Fibroblast of pulmonary artery (primary cell): ENCODE data around the gene SH3RF2.
"Not testable (repeated sequence)": the region's sequence is repeated elsewhere in the genome, so short reads cannot be mapped to it uniquely, and the experiment has no call there.

Experiments used
- DNase-seq: peaks from one replicate; pipeline ENCODE4 v3.0.0-alpha.2; 2010; ENCODE audit warnings: low read depth
- H3K4me3 ChIP-seq: replicated peaks from 2 replicates; pipeline ENCODE4 v1.5.1; 2011; ENCODE audit warnings: low read depth, mild to moderate bottlenecking, control low read depth, low read length, moderate library complexity
- TF ChIP-seq, protein P1 (sequence below): IDR thresholded peaks from 2 replicates; pipeline ENCODE4 v1.5.1; 2011; ENCODE audit warnings: mild to moderate bottlenecking, control low read depth, low read length, inconsistent platforms; ENCODE audit errors: missing control alignments

The SH3RF2 gene

DNA sequence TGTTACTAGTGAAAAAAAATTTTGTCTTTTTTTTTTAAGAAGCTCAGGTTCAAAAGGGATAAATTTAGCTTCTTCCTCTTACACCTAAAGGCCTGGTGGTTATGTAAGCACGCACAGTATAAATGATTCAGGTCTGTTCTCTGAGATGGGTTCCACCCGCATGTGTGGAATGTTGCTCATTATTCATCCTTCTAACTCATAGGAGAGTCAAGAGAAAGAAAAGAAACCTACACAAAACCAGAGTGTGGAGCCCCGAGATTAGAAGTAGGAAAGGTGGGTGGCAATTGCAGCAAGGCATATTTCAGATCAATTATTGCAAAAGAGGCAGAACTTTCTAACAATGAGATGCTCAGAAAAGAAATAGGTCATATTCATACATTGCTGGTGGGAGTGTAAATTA lies 155.5 kb downstream of the SH3RF2 start:
- no peak for DNase-seq
- no peak overlapping the region for H3K4me3 ChIP-seq

DNA sequence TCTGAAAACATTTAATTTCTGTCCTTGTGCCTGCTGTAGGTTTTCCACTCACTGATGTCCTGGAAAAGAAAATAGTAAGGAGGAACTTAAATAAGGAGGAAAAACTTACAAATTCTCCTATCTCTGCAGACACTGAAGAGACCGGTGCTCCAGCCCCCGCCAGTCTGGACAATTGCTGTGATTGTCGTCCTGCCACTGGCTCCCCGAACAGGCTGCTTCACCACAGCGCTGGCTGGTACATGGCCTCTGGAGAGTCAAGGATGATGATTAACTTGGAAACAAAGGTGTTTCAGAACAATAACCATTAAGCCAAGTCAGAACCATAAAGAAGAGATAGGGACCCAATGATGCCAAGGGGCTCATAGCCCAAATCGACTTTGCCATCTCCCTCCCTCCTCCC lies 161.7 kb downstream of the SH3RF2 start:
- no peak for DNase-seq
- TF ChIP-seq, protein P1, sequence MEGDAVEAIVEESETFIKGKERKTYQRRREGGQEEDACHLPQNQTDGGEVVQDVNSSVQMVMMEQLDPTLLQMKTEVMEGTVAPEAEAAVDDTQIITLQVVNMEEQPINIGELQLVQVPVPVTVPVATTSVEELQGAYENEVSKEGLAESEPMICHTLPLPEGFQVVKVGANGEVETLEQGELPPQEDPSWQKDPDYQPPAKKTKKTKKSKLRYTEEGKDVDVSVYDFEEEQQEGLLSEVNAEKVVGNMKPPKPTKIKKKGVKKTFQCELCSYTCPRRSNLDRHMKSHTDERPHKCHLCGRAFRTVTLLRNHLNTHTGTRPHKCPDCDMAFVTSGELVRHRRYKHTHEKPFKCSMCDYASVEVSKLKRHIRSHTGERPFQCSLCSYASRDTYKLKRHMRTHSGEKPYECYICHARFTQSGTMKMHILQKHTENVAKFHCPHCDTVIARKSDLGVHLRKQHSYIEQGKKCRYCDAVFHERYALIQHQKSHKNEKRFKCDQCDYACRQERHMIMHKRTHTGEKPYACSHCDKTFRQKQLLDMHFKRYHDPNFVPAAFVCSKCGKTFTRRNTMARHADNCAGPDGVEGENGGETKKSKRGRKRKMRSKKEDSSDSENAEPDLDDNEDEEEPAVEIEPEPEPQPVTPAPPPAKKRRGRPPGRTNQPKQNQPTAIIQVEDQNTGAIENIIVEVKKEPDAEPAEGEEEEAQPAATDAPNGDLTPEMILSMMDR, result no peak
- H3K4me3 ChIP-seq, result no peak overlapping the region

More for the DNA sequence above, 155.5 kb downstream of the SH3RF2 start:
- TF ChIP-seq, protein P1, result no peak

DNA sequence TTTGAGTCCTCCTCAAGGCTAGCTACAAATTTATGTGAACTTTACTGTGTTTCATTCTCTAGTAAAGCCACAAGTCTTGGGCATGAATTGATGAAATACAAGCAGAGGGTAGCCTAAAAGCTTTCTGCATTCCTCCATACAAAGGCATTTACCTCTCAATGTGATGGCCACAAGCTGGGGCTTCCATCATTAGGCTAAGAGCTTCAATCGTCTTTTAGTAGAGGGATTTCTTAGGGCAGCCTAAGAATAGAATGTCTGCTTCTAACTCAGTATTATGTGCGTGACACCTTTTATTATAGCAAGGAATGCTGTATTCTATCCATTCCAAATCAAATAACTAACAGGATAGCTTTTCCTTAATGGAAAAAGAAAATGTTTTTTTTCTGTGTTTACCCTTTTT lies 165.3 kb downstream of the SH3RF2 start:
- DNase-seq, result no peak
- TF ChIP-seq, protein P1, result no peak
- H3K4me3 ChIP-seq, result no peak overlapping the region

DNA sequence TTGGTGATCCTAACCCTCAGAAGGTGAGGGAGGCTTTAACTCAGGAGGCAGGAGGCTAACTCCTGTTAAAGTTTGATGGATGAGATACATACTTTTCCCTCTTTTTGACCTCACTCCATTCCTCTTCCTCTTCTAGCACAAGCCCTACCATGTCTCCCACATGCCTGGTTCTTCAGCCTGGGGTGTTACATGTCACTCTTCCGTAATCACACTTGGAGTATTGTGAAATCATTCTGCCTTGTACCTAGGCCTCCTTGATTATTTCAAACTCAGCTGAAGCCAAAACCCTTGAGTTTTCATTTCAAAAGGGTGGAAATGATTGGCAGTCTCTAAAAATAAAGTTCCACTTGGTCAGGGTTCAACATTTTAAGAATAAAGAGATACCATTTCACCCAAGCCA lies 167.2 kb downstream of the SH3RF2 start:
- TF ChIP-seq, protein P1, result no peak
- H3K4me3 ChIP-seq, result no peak overlapping the region
- DNase-seq, result peak; percentile 25

DNA sequence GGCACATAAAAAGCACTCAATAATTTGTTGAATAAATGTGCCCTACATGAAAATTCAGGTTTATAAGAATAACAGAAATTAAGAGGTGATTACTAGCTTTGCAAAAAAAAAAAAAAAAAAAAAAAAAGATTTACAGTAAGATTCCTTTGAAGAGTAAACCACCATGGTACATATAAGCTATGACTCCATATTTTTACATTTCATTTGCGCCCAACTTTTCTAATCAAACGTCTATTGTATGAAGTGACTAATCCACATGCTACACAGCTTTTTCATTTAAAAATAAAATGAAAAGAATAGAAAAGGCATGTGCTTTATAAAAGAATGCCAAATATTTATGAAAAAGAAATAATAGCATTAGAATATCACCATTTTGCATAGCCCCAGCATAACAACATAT lies 169.1 kb downstream of the SH3RF2 start, which contains the start of gene PLAC8L1:
Gene PLAC8L1 (minus strand): TSS at position 101 of the 400 bp plus-strand sequence. CDS start 1,266 bp downstream, outside the sequence.
- TF ChIP-seq, protein P1, result no peak
- no peak for DNase-seq

DNA sequence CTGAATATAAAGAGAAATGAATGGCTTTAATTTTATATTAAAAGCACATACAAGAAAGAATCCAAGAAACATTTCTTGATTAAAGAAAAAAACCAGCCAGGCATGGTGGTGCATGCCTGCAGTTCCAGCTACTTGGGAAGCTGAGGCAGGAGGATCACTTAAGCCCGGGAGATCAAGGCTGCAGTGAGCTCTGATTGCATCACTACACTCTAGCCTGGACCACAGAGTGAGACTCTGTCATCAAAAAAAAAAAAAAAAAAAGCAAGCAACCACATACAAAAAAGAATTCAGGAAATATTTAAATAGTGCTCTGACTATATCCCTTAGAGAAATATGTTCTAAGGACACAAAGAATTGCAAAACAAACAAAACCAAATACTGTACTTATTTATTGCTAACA lies 171.5 kb downstream of the SH3RF2 start:
- DNase-seq, result peak; percentile 38
- H3K4me3 ChIP-seq, result no peak overlapping the region
- TF ChIP-seq, protein P1, result no peak

More for the DNA sequence above, 169.1 kb downstream of the SH3RF2 start, which contains the start of gene PLAC8L1:
- H3K4me3 ChIP-seq, result no peak within 1 kb of the TSS

DNA sequence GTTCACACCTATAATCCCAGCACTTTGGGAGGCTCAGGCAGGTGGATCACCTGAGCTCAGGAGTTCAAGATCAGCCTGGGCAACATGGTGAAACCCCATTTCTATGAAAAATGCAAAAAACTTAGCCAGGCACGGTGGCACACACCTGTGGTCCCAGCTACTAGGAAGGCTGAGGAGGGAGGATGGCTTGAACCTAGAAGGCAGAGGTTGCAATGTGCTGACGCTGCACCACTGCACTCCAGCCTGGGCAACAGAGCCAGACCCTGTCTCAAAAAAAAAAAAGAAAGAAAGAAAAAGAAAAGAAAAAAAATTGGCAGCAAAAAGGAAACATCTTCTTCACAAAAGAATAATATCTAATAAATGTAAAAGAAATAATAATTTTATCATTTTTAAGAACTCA lies 172.5 kb downstream of the SH3RF2 start:
- H3K4me3 ChIP-seq, DNase-seq: not testable (repeated sequence)

DNA sequence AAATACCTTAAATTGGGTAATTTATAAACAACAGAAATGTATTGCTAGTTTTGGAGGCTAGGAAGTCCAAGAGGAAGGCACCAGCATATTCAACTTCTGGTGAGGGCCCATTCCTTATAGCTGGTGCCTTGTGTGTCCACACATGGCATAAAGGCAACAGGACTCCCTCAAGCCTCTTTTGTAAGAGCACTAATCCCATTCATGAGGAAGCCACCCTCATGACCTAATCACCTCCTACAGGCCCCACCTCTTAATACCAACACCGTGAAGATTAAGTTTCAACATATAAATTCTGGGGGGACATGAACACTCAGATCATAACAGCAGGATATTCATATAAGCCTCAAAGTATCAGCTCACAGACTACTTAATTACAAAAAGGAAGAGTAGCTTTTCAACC lies 173.0 kb downstream of the SH3RF2 start:
- DNase-seq, result no peak
- H3K4me3 ChIP-seq, result no peak overlapping the region
- TF ChIP-seq, protein P1, result no peak
